Renal pelvis (tissue), 12 donors: ENCODE results near the gene ADIPOQ. TPM values are rescaled to one million over a fixed set of nuclear protein-coding genes. Genes with fewer than 3 reads are reported as not detected.
"Not testable (repeated sequence)": the region's sequence is repeated elsewhere in the genome, so short reads cannot be mapped to it uniquely, and the experiment has no call there.

ENCODE experiments used
- DNase-seq: peaks from one replicate; pipeline ENCODE4 v3.0.0-alpha.2; 2013
- long read RNA-seq, 16 experiments: transcript quantifications; one replicate each; lab custom pipeline, GENCODE V29; 2026
- polyA plus RNA-seq, 3 donors: library from polyadenylated mRNA; unstranded; fragments of 120-200 nt; gene quantifications; one replicate each; pipeline ENCODE4 v1.2.1, GENCODE V29; 2013; ENCODE audit not compliant: insufficient read length in 3 of 3

The ADIPOQ gene
- polyA plus RNA-seq: under 1 TPM in 2 of 3 donors, not detected in 1; 0.03 to 0.04 TPM
- long read RNA-seq, donor 1: 0 reads
- long read RNA-seq, donor 2: 0 reads
- long read RNA-seq, donor 3: 0 reads
- long read RNA-seq, donor 4: 0 reads
- long read RNA-seq, donor 5: 0 reads
- long read RNA-seq, donor 6: 0 reads
- long read RNA-seq, donor 7: 0 reads
- long read RNA-seq, donor 8: 0 reads
- long read RNA-seq, donor 9: 0 reads
- long read RNA-seq, donor 10: 0 reads
- long read RNA-seq, donor 11: 0 reads
- long read RNA-seq, donor 12: 0 reads
- long read RNA-seq, donor 13: 0 reads
- long read RNA-seq, donor 14: 0 reads
- long read RNA-seq, donor 15: 0 reads
- long read RNA-seq, donor 16: 0 reads

DNA sequence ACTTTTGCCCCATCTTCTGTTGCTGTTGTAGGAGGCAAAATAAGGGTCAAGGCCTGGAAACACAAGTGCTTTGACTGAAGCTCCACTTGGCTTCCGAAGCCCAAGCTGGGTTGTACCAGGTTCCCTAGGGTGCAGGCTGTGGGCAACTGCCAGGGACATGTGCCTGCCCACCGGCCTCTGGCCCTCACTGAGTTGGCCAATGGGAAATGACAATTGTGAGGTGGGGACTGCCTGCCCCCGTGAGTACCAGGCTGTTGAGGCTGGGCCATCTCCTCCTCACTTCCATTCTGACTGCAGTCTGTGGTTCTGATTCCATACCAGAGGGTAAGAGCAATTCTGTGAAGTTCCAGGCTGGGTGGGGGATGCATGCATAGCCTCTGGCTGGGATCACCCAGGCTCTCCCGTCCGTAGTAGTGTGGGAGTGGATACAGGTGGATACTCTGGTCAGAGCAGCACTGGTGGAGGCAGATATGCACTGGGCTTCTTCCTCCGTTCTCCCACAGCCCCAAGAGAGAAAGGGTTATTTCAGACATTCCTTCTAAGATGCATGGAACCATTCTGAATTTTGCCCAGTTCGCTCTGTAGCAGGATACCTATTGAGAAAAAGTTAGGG lies at the start of gene ADIPOQ:
Gene ADIPOQ, plus strand, starts transcription at position 285 of the 613 bp plus-strand sequence. CDS start 10,349 bp downstream, outside the sequence.
- no peak for DNase-seq

DNA sequence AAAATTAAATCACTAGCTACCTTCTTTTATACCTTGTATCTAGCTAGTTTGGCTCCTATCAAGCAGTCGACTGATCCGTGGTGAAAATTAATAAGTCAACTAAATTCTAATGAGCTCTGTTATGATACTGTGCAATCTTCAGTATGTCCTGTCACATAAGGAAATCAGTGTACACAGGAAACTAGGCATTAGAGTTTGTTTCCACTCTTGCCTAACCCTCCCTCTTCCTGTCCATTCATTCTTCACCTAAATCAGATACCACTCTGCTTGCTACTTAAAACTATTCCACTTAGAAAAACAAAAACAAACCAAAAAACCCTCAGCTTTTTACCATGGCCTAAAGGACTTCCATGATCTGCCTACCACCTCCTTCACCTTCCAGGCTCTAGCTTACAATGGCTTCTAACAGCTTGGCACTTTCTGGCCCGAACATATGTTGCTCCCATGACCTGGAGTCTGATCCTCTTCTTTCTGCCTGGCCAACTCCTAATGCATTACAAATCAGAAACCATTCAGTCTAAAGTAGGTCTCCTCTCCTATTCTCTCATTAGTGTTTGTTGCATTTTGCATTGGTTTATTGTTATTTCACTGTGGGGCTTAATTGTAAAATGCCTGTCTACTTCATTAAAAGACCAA lies 44.2 kb upstream of the ADIPOQ start:
- no peak for DNase-seq

DNA sequence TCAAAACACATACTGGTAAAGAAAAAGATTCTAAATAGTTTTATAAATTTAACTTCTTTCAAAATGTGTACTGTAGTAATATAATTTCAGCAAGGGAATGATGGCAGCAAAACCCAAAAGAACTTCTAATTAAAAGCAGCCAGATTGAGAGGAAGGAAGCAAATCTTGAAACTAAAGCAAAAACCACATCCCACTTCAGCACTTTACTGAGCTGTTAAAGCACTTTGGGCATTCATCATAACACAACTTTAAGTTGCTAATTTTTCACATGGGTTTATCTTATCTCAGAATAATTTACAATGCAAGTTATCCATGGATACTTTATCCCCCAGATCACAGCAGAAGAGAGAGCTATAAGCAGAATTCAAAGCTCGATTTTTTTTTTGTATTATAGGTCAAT lies 42.2 kb upstream of the ADIPOQ start:
- DNase-seq: no peak

DNA sequence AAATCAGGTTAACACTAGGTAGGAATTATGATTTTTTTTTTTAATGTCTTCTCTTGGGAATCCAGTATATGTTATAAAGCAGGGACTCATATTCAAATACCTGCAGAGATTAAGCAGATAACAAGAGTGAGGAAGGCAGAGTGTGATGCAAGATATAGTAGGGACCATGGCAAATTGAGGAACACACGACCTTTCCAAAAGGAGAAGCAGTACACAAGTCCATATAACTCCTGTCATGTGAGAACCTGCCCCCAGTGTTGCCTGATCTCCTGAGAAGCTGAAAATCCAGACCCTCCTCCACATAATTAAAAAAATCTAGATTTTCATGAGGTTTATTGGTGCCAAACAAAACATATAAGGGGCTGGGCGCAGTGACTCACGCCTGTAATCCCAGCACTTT lies 39.8 kb upstream of the ADIPOQ start:
- DNase-seq: no peak

DNA sequence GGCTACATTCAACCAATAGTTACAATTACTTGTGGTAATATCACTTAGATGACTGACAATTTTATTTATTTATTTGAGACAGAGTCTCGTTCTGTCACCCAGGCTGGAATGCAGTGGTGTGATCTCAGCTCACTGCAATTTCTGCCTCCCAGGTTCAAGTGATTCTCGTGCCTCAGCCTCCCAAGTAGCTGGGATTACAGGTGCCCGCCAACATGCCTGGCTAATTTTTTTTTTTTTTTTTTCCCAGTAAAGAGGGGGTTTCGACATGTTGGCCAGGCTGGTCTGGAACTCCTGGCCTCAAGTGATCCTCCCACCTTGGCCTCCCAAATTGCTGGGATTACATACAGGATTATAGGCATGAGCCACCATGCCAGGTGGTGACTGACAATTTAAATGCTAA lies 39.1 kb upstream of the ADIPOQ start:
- not testable (repeated sequence) for DNase-seq

DNA sequence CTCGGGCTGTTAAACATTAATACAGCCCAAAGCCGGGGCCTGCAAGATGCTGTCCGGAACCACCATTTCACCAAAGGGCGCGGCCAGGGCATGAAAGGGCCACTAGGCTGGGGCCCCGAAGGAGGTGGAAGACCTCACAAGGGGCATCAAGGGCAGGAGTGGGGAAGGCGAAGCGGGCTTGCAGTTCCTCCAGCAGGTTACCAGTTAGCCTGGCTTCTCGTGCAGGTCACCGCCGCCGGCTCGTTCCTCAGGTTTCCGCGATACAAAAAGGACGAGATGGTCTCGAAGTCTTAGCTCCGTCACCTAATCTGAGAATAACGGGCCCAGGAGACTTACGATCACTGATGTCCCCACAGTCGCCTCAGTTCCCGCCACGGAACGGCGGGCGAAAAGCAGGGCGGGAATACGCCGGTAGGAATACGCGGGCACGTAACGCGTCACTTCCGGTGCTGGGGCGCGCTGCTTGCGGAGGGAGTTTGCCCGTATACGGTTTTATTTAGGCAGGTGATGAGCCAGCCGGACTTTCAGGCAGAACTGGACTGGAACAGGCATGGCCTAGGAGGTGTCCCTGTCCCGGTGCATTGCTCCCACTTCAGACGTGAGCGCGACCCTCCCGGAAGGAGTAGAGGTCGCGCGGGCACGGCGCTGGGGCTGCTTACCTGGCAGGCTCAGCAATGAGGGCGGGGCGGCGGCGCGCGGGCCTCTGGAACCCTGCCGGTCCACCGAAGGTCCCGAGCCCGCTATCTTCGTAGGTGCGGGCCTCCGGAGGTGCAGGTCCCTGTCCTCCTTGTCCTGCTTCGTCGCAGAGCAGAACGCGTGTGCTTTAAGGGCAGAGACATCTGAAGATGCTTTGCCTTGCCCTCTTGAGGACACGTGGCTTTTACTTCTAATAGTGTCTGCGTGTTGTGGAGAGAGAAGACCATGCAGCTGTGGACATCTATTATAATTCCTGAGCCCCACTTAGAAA lies 36.1 kb upstream of the ADIPOQ start, which contains the start of gene RFC4:
Gene RFC4, minus strand, starts transcription at position 394 of the 967 bp plus-strand sequence. CDS start 1,769 bp downstream, outside the sequence.
- peak; percentile 81 for DNase-seq

DNA sequence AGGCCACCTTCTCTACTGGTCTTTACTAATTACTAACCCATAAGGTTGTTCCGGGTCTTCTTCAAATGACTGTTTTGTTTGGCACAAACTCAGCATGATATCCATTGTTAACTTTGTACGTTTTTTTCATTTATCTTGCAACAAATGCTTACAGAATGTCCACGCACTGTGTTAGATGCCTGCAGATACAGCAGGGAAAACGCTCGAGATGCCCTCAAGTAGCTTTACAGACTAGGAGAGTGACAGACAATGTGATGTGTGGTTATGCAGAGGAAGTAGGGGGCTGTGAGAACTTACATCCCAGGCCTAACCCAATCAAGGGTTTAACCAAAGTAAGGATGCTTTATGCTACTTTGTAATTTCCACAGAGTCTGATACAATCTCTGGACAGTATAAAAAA lies 35.3 kb upstream of the ADIPOQ start:
- DNase-seq: no peak

DNA sequence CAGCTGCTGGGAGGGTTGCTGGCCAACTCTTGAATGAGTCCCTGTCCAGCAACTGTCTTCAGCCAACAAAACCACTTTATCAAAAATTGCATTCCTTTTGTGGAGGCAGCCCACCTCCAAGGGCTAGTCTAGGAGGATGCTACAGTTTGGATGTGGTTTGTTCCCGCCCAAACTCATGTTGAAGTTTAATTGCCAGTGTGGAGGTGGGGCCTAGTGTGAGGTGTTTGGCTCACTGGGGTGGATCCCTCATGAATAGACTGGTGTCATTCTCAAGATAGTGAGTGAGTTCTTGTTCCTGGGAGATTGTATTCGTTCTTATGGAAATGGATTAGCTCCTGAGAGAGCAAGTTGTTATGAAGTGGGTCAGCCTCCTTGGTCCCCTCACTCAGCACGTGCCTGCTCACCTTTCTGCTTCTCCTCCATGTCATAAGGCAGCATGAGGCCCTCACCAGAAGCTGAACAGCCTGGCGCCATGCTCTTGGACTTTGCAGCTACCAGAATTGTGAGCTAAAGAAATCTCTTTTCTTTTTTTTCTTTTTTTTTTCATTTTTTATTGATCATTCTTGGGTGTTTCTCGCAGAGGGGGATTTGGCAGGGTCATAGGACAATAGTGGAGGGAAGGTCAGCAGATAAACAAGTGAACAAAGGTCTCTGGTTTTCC lies 32.0 kb upstream of the ADIPOQ start:
- DNase-seq: no peak

DNA sequence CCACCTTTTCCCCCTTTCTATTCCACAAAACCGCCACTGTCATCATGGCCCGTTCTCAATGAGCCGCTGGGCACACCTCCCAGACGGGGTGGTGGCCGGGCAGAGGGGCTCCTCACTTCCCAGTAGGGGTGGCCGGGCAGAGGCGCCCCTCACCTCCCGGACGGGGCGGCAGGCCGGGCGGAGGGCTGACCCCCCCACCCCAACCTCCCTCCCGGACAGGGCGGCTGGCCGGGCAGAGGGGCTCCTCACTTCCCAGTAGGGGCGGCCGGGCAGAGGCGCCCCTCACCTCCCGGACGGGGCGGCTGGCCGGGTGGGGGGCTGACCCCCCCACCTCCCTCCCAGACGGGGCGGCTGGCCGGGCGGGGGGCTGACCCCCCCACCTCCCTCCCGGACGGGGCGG lies 31.2 kb upstream of the ADIPOQ start:
- not testable (repeated sequence) for DNase-seq

DNA sequence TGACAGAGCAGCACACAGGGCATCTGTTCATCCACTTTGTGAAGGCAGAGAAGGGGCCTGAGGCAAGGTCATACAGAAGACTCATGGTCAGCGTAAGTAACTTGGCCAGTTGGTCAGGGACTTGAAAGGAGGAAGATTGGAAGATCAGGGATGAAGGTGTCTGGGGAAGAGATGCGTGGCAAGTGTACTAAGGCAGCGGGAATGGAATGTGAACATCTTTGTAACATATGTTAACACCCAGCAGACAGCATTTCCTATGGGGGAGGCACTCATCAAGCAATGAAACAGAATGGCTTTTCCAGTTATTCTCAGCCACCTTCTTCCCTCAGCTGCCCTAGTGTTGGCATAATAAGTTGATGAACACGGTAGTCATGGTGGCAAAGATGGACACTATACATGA lies 28.4 kb upstream of the ADIPOQ start:
- DNase-seq: no peak

DNA sequence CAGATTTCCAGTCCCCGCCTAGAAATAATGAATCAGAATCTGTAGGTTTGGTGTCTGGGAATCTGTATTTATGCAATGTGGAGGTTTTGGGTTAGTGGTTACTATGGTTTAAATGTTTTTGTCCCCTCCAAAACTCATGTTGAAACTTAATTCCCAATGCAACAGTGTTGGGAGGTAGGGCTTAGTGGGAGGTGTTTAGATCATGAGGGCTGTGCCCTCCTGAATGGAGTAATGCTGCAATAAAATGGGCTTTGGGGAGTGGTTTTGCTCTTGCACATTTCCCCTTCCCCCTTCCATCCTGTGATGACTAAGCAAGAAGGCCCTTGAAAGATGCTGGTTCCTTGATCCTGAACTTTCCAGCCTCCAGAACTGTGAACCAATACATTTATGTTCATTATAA lies 27.1 kb upstream of the ADIPOQ start:
- no peak for DNase-seq

DNA sequence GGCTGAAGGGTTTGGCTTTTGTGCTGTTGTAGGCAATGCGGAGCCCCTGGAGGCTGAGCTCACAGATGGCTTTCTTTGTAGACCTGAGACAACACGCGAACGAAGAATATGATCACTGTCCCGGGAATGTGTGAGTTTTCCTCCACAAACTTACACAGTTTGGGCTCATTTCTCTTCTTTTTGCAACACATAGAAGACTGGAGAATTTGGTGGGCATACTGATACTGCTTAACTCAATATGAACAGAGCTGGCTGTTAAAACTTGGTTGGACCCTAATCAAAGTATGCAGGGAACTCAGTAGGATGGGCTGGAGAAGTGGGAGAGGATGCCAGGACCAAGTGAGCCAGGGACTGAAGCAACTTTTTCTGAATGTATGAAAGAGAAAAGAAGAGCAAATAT lies 24.0 kb upstream of the ADIPOQ start:
- DNase-seq: no peak

DNA sequence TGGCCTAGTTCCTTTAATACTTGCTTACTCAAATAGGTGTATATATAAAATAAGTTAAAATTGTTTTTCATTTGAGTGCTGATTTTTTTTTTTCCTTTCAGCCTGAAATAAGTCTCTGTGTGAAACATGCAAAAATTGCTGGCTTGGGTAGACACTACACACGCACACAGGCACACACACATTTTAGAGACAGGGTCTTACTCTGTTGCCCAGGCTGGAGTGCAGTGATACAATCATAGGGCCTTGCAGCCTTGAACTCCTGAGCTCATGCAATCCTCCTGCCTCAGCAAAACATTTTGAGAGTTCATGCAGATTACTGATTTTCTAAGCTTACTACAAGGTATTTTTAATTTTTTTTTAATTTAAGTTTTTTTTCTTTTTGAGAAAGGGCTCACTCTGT lies 23.6 kb upstream of the ADIPOQ start:
- DNase-seq: no peak

DNA sequence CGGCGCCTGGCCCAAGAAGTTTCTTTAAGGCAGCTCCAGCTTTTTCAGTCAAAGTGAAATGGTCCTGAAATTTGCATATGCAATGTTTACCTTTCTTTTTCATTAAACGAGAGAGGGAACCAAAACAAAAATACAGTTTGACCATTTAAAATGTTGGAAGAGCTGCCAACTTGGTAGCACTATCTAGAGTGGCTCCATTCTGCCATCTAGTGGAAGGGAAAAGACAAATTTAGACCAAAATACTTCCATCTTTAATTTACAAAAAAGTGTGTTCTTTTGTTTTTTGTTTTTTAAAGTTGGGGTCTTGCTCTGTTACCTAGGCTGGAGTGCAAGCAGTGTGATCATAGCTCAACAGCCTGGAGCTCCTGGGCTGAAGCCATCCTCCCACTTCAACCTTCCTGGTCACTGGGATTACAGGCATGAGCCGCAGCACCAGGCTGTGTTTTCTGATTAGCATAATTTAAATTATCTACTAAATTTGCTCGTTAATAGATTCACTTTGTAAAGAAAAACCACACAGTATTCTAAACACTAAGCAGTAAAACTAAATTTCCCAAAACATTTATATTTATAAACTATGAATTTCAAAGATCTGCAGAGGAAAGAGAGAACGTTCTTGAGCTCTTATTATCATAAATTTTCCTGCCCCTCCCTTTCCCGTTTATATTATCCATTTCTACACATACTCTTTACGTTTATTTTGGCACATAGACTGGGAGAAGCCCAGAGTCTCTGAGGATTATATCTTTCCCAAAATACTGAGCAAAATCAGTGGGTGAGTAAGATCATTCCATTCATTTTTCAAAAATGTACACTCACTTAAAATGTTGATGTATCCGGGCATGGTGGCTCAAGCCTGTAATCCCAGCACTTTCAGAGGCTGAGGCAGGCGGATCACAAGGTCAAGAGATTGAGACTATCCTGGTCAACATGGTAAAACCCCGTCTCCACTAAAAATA lies 20.8 kb upstream of the ADIPOQ start:
- DNase-seq: no peak

DNA sequence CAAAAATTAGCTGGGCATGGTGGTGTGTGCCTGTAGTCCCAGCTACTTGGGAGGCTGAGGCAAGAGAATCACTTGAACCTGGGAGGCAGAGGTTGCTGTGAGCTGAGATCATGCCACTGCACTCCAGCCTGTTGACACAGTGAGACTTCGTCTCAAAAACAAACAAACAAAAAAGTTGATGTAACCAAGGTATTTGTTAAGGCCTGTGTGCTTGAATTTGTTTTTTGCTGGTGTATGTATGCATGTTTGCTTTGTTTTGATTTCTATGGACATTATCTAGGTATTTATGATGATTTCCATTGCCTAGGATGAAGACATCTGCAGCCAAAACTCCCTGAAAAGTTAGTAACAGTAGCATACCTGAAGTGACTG lies 20.1 kb upstream of the ADIPOQ start:
- not testable (repeated sequence) for DNase-seq

DNA sequence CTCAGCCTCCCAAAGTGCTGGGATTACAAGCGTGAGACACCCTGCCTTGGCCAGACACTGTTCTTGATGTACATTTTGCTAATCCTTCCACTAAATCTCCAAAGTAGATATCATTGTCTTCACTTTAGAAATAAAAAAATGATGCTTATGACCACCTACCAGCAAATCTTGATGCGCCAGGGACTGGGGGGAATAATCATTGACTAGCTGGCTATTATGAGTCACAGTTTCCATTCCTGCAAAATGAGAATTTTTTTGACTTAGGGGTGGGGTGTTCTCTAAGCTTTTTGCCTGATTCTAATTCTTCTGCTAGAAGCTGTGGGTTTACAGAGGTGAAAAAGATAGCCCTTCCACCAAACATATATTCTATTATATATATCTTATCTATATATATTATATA lies 19.1 kb upstream of the ADIPOQ start:
- no peak for DNase-seq

DNA sequence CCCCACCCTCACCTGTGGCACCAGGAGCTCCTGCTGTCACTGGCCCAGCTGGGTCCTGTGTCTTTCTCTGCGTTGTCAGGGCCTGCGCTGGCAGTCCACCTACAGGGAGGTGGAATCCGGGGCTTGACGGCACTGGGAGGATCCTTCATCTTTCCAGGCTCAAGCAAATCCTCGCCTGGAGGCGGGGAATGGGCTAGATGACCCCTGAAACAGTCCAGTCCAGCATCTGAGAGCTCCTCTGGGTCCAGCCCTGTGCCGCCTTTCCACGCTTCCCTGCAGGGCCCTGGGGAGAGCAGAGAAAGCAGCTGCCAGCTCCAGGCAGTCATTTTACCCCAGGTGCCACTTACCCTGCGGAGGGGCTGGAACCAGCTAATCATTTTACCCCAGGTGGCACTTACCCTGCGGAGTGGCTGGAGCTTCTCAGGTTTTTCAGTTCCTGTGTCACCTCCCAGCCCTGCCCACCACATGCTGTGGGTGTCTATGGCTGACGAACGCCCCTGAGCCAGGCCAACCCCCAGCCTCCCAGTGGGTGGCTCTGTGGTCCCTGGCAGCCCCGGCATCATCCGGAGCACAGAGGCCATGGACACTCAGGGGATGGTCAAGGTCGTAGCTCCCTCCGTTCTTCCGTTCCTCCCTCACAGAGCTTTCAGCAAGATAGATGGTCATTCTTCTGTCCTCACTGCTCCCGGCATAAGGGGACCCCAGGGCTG lies 17.9 kb upstream of the ADIPOQ start:
- no peak for DNase-seq

DNA sequence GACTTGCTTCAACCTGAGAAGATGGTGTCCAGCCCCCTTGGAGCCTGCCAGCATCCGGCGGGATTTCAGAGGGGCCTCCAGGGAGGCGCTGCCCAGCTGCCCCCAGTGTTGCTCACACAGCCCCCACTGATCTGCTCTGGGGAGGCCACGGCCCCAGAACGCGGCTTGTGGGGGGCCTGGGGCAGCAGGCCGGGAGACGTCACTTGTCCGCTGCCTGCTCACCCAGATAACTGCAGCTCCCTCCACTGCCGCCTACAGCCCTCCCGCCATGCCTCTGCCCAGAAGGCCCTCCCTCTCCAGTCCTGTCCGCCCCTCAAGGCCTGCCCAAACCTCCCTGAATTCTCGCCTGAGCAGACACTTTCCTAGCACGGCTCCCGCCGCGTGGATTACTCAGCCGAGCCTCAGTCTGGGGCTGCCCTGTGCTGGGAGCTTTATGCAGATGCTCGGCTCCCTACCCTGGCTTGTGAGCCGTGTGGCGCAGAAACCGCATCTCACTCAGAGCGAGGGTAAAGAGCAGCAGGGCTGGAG lies 17.2 kb upstream of the ADIPOQ start:
- DNase-seq: no peak

DNA sequence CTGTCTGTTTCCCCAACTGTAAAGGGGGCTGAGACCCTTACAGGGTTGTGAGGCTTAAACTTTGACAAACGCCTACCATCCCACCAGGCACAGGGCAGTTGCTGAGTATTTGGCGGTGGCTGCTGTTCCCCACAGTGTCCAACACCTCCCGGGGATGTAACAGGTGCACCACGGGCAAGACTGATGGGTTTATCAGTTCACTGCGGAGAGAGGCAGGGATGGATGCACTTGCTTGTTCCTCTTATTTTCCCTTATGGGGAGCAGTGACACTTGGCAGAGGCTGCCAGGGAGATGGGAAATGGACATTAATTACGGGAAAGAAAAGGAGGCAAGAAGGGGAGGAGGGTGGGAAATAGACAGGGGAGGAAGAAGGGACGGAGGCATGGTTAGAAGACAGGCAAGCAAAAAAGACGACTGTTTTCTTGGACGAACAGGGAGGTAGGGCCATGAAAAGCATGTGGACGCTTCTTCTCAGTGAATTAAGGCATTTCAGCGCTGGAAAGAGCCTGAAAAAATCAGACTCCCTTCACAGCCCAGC lies 16.6 kb upstream of the ADIPOQ start:
- DNase-seq: no peak
